Endodermal cell (in vitro differentiated cells): ENCODE results near the gene TTC9. TPM values are rescaled to one million over a fixed set of nuclear protein-coding genes. Genes with fewer than 3 reads are reported as not detected.

Experiments
- DNase-seq: peaks from one replicate; pipeline ENCODE4 v3.0.0-alpha.2; 2017
- H3K27ac ChIP-seq: 2 replicates; pipeline ENCODE4 v1.5.1; 2013; ENCODE audit warnings: mild to moderate bottlenecking, low read depth, low read length, moderate library complexity
- H3K27me3 ChIP-seq: 2 replicates; pipeline ENCODE4 v1.6.1; 2013; ENCODE audit warnings: mild to moderate bottlenecking, low read length, moderate library complexity; ENCODE audit not compliant: insufficient read depth, control insufficient read depth, poor library complexity, severe bottlenecking
- H3K36me3 ChIP-seq: 2 replicates; pipeline ENCODE4 v1.7.0; 2013; ENCODE audit warnings: mild to moderate bottlenecking, low read length, moderate library complexity; ENCODE audit not compliant: control insufficient read depth, insufficient read depth
- H3K4me1 ChIP-seq: one replicate; pipeline ENCODE4 v1.7.0; 2013; ENCODE audit warnings: low read length; ENCODE audit not compliant: control insufficient read depth, insufficient read depth
- H3K4me3 ChIP-seq: 2 replicates; pipeline ENCODE4 v1.5.1; 2013; ENCODE audit warnings: mild to moderate bottlenecking, low read length, moderate library complexity
- H3K9ac ChIP-seq: 2 replicates; pipeline ENCODE4 v1.6.1; 2013; ENCODE audit warnings: mild to moderate bottlenecking, low read length, moderate library complexity; ENCODE audit not compliant: poor library complexity, severe bottlenecking; ENCODE audit errors: extremely low read depth
- H3K9me3 ChIP-seq: 2 replicates; pipeline ENCODE4 v1.6.1; 2013; ENCODE audit warnings: mild to moderate bottlenecking, low read length, moderate library complexity; ENCODE audit not compliant: control insufficient read depth
- H3K27ac Mint-ChIP-seq: 2 replicates; pipeline ENCODE4 v1.8.0; 2020; ENCODE audit warnings: mixed read lengths
- H3K27me3 Mint-ChIP-seq: 2 replicates; pipeline ENCODE4 v1.8.0; 2021; ENCODE audit warnings: mild to moderate bottlenecking, mixed read lengths; ENCODE audit not compliant: insufficient read depth
- H3K36me3 Mint-ChIP-seq: 2 replicates; pipeline ENCODE4 v1.8.0; 2020; ENCODE audit warnings: low read depth, mixed read lengths
- H3K4me1 Mint-ChIP-seq: 2 replicates; pipeline ENCODE4 v1.8.0; 2020; ENCODE audit warnings: mixed read lengths
- H3K4me3 Mint-ChIP-seq: 2 replicates; pipeline ENCODE4 v1.8.0; 2020; ENCODE audit warnings: mild to moderate bottlenecking, moderate library complexity, mixed read lengths
- H3K9me3 Mint-ChIP-seq: 2 replicates; pipeline ENCODE4 v1.8.0; 2020; ENCODE audit warnings: mild to moderate bottlenecking, mixed read lengths
- CTCF ChIP-seq: fragments of 200-600 bp; sonication (generic); conservative IDR thresholded peaks from 2 replicates; pipeline ENCODE4 v1.5.0; 2021; ENCODE audit warnings: antibody characterized with exemption, mild to moderate bottlenecking
- WGBS, 2 experiments: methylation state at CpG; one replicate each; pipeline versions ENCODE4 v1.1.5 to v1.1.7; 2013; ENCODE audit warnings: missing lambda C conversion rate in 2 of 2, mixed read lengths in 1 of 2; ENCODE audit not compliant: insufficient coverage in 1 of 2, insufficient read length in 1 of 2; 5-methylcytosine and 5-hydroxymethylcytosine counted together
- total RNA-seq, 2 donors: library from RNA; stranded (reverse); fragmentation: NEBNext Ultra II Directional in 1 of 2; extraction: Animal tissue kit (Norgen Biotek cat#: 25700) in 1 of 2; gene quantifications; 2 replicates in 1 of 2; 3 replicates in 1 of 2; pipeline ENCODE4 v1.2.1, GENCODE V29; 2021

TTC9 gene
- total RNA-seq, 2 donors from 2014 or later: 9.4 to 11.6 TPM

GRCh38 chr14:70685474-70686197, 43.9 kb downstream of the TTC9 start:
- TF ChIP-seq CTCF: no peak
- no peak overlapping the region for H3K9ac ChIP-seq
- WGBS, 2 experiments: 90% methylated on average over 7 of the region's 7 CpGs; no CpG with 5 or more reads in 1 of the 2 experiments
- H3K27me3 ChIP-seq: no peaks in the 10 kb centered on the region
- no peaks in the 10 kb centered on the region for H3K36me3 ChIP-seq
- peak; percentile 54 for DNase-seq
- Mint-ChIP-seq H3K4me1 (peaks cover 6% of the 10 kb centered on the region), H3K4me3 (no peak overlapping the region), H3K36me3 (no peaks in the 10 kb centered on the region), H3K27me3 (no peaks in the 10 kb centered on the region), H3K27ac (no peak overlapping the region), H3K9me3 (no peaks in the 10 kb centered on the region)
- H3K4me1 ChIP-seq: no peaks in the 10 kb centered on the region
- no peak overlapping the region for H3K4me3 ChIP-seq
- H3K27ac ChIP-seq: no peak overlapping the region
- no peaks in the 10 kb centered on the region for H3K9me3 ChIP-seq

- WGBS, 2 experiments: 81 to 83% methylated on average over 7 to 10 of the region's 10 CpGs
- no peak overlapping the region for H3K9ac ChIP-seq
- no peaks in the 10 kb centered on the region for H3K9me3 ChIP-seq
- Mint-ChIP-seq H3K9me3 (no peaks in the 10 kb centered on the region), H3K27me3 (no peaks in the 10 kb centered on the region), H3K4me1 (no peaks in the 10 kb centered on the region), H3K36me3 (no peaks in the 10 kb centered on the region), H3K4me3 (no peak overlapping the region), H3K27ac (no peak overlapping the region)
- no peak overlapping the region for H3K4me3 ChIP-seq
- no peaks in the 10 kb centered on the region for H3K4me1 ChIP-seq
- DNase-seq: no peak
- TF ChIP-seq CTCF: no peak
- no peaks in the 10 kb centered on the region for H3K27me3 ChIP-seq
- no peak overlapping the region for H3K27ac ChIP-seq
- H3K36me3 ChIP-seq: no peaks in the 10 kb centered on the region
Measured at GRCh38 chr14:70692210-70692609, 50.5 kb downstream of the TTC9 start.

- Histone ChIP-seq H3K9ac (no peak overlapping the region), H3K4me1 (no peaks in the 10 kb centered on the region), H3K27me3 (no peaks in the 10 kb centered on the region), H3K4me3 (no peak overlapping the region), H3K9me3 (no peaks in the 10 kb centered on the region), H3K36me3 (no peaks in the 10 kb centered on the region), H3K27ac (no peak overlapping the region)
- Mint-ChIP-seq H3K27ac (no peak overlapping the region), H3K27me3 (no peaks in the 10 kb centered on the region), H3K36me3 (no peaks in the 10 kb centered on the region), H3K9me3 (no peaks in the 10 kb centered on the region), H3K4me3 (no peak overlapping the region), H3K4me1 (peaks cover 4% of the 10 kb centered on the region)
- TF ChIP-seq CTCF: no peak
- no peak for DNase-seq
- WGBS, 2 experiments: 86% methylated on average over 2 of the region's 2 CpGs; no CpG with 5 or more reads in 1 of the 2 experiments
Measured at GRCh38 chr14:70696026-70696425, 54.3 kb downstream of the TTC9 start.
